GM12878 (cell line): ENCODE data around the gene TMEM59.

Experiments used
- IRF3 ChIP-seq: fragments of 450-650 bp; IDR thresholded peaks from 2 replicates; pipeline ENCODE4 v1.6.1; 2014; ENCODE audit warnings: mild to moderate bottlenecking
- NFIC ChIP-seq: IDR thresholded peaks from 2 replicates; pipeline ENCODE4 v1.6.1; 2012; ENCODE audit warnings: low read depth, mild to moderate bottlenecking, inconsistent platforms, low read length, moderate library complexity
- NFXL1 ChIP-seq: fragments of 450-650 bp; IDR thresholded peaks from 2 replicates; pipeline ENCODE4 v1.6.1; 2017; ENCODE audit warnings: antibody characterized with exemption, mild to moderate bottlenecking, borderline replicate concordance
- POLR2A ChIP-seq: IDR thresholded peaks from 2 replicates; pipeline ENCODE4 v1.6.1; 2011; ENCODE audit warnings: low read depth, mild to moderate bottlenecking, low read length
- TF ChIP-seq, protein P1 (sequence below), 3 experiments: IDR thresholded peaks in 2 of 3; conservative IDR thresholded peaks in 1 of 3; 2 replicates each; pipeline ENCODE4 v1.5.1; 2011; ENCODE audit warnings: low read depth in 3 of 3, low read length in 3 of 3, mild to moderate bottlenecking in 3 of 3, control low read depth in 2 of 3, moderate library complexity in 2 of 3, inconsistent platforms in 1 of 3, mixed read lengths in 1 of 3; ENCODE audit not compliant: control insufficient read depth in 2 of 3, insufficient read depth in 1 of 3; ENCODE audit errors: extremely low read depth in 1 of 3

- TF ChIP-seq POLR2A (no peak), IRF3 (no peak), NFIC (no peak), NFXL1 (no peak)
- TF ChIP-seq, protein P1, sequence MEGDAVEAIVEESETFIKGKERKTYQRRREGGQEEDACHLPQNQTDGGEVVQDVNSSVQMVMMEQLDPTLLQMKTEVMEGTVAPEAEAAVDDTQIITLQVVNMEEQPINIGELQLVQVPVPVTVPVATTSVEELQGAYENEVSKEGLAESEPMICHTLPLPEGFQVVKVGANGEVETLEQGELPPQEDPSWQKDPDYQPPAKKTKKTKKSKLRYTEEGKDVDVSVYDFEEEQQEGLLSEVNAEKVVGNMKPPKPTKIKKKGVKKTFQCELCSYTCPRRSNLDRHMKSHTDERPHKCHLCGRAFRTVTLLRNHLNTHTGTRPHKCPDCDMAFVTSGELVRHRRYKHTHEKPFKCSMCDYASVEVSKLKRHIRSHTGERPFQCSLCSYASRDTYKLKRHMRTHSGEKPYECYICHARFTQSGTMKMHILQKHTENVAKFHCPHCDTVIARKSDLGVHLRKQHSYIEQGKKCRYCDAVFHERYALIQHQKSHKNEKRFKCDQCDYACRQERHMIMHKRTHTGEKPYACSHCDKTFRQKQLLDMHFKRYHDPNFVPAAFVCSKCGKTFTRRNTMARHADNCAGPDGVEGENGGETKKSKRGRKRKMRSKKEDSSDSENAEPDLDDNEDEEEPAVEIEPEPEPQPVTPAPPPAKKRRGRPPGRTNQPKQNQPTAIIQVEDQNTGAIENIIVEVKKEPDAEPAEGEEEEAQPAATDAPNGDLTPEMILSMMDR (IDR thresholded peaks at IDR 0.05 in 2 of 3, conservative IDR thresholded peaks at IDR 0.05 in 1 of 3; ENCODE audit: control insufficient read depth in 2 of 3, extremely low read depth in 1 of 3, insufficient read depth in 1 of 3, low read depth in 3 of 3, low read length in 3 of 3): no peak
These were observed 41.5 kb downstream of the TMEM59 start for GRCh38 chr1:54011316-54012007.
